Activated CD4-positive, alpha-beta T cell treated with anti-CD3 and anti-CD28 coated beads, Interleukin-2, amount 50 U/mL, for 48 hours (primary cell): ENCODE measurements around the gene CNTN4.

Source experiments
- DNase-seq, 2 experiments: peaks; one replicate each; pipeline ENCODE4 v3.0.0-alpha.2; 2020

The CNTN4 gene

GRCh38 chr3:3081381-3082233, 982.9 kb downstream of the CNTN4 start:
- DNase-seq, result no peak

- DNase-seq, result no peak
Observed at GRCh38 chr3:3082234-3082924, 983.7 kb downstream of the CNTN4 start.

GRCh38 chr3:3084890-3085289, 986.2 kb downstream of the CNTN4 start:
- DNase-seq, result no peak

GRCh38 chr3:3085782-3086181, 987.1 kb downstream of the CNTN4 start:
- no peak for DNase-seq

GRCh38 chr3:3086239-3086638, 987.6 kb downstream of the CNTN4 start:
- DNase-seq, result no peak

GRCh38 chr3:3087279-3087678, 988.6 kb downstream of the CNTN4 start:
- DNase-seq, result no peak

- no peak for DNase-seq
Observed at GRCh38 chr3:3087716-3088465, 989.2 kb downstream of the CNTN4 start.

GRCh38 chr3:3089017-3089416, 990.4 kb downstream of the CNTN4 start:
- DNase-seq, result no peak

- DNase-seq, result no peak
Observed at GRCh38 chr3:3097958-3098357, 999.3 kb downstream of the CNTN4 start.

GRCh38 chr3:3101660-3102458, 1003.2 kb downstream of the CNTN4 start:
- DNase-seq, result no peak

GRCh38 chr3:3102751-3103150, 1004.1 kb downstream of the CNTN4 start:
- no peak for DNase-seq

GRCh38 chr3:3105246-3105645, 1006.6 kb downstream of the CNTN4 start:
- no peak for DNase-seq

- DNase-seq, result no peak
Observed at GRCh38 chr3:3105815-3106214, 1007.1 kb downstream of the CNTN4 start.

- no peak for DNase-seq
Observed at GRCh38 chr3:3107181-3107580, 1008.5 kb downstream of the CNTN4 start.
